Measurements from ENCODE around the gene CCDC82.
A peak's percentile ranks its signal among the peaks of the same experiment; 100 is the strongest.

The CCDC82 gene

GRCh38 chr11:96361778-96362177 is 27.9 kb downstream of the CCDC82 start:
- no peak for DNase-seq (ENCODE audit: low read depth)

- DNase-seq (ENCODE audit: low read depth), result no peak
Measured at GRCh38 chr11:96358321-96358720, 31.4 kb downstream of the CCDC82 start.

DNA sequence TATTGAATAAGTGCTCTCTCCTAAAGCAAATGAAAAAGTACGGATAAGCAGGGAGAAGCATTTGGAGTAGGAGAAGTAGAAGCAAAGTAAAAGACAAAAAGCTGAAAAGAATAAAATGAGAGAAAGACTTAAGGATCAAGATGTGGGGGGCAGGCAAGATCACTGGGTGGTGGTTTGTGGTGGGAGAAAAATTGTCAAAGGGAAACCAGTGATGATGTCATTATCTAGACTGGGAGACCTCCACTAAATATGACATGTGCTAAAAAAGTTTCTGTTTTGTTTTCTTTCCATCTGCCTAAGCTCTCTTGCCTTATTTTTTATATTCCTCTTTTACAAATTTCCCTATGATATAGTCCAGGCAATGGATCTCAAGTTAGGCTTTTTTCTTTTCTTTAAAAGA is 31.9 kb downstream of the CCDC82 start:
- DNase-seq (ENCODE audit: low read depth), result no peak

DNA sequence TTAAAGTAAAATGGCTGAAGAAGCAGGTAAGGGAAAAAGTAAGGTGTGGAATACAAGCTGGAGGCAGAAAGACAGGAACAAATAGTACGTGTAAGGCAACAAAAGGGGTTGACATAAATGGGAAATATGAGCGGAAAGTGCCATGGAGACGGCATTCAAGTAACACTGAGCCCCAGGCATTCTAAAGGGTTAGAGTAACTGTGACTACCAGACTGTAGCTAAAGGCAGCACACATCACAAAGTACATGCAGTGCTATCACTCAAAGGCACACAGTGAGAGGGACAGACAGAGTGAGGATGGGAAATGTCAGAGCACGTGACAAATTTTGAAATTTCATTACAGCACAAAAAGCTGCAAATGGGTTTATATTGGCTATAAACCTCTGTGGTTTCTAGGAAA is 32.9 kb downstream of the CCDC82 start:
- DNase-seq (ENCODE audit: low read depth), result no peak

GRCh38 chr11:96342961-96343711 is 46.6 kb downstream of the CCDC82 start, which contains the start of gene MAML2:
Gene MAML2 (minus strand): TSS chr11:96343195. CDS start chr11:96341895, 1,300 bp downstream.
- DNase-seq (ENCODE audit: low read depth), result peak; percentile 80

DNA sequence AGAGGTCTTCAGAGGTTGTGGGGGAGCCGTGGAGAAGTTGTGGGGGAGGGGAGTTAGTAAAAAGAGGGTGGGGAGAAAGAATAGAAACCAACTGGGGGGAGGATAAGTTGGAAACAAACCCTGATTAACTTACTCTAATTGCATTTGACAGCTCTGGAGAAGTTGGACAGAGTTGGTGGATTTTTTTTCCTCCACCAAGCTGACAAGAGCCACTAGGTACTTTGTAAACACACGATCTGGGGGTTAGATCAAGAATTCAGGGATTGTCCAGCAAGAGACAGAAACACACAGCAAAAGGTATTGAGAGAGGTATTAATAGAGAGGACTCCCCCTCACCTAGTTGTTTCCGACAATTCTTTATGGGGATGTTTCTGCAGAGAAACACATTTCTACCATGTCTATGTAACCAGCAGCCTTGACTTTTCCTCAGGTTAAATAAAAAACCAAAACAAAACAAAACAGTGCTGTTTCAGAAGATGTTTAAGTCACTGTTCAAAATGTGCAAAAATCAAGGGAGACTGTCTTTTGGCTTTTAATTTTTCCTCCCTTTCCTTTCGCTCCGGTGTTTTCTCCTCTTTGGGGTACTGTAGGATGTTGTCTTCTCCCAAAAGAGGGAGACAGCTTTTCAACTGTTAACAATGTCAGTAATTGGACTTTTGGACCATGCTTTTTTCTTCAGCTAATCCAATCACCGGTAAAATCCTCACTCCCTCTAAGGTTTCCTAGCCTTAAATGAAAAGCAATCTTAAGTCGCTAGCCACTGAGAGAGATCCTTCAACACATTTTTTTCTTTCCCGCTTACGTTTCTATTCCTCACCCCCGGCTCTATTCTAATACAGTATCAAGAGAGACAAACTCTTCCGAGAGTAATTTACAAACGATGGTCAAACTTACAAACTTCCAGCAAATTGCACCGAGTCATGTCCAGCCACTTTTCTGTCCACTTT is 47.4 kb downstream of the CCDC82 start:
- DNase-seq (ENCODE audit: low read depth), result no peak

DNA sequence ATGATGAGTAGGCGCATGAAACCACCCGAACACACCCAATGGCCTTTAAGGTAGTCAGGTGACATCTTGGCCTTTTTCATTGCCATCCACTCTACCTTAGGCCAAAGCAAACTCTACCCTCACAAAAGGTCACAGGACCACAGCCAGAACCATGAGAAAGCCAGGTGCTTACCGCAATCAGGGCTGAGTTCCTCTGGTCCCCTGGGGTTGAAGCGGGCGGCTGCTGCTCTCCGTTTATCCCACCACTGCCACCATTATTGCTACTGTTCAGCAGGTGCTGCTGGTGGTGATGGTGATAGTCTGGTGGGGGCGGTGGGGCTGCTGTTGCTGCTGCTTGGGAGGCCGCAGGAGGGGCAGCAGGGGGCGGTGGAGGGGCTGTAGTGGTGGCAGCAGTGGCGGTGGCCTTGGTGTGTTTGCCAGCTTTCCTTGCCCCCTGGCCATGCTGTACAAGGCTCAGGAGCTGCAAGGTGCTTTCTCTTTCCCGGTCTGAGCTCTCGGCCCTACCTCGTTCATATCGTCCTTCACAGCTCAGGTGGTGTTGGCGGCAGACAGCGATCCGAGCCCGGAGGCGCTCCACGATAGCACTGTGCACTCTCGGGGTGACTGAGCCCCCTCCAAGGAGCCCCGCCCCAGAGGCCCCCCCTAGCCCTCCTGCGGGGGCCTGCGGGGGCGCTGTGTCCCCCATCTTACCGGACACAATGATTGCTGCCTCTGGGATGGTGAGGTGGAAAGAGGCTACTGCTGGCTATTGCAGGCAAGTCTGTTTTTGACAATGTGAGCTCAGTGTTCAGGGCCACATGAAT is 48.3 kb downstream of the CCDC82 start:
- DNase-seq (ENCODE audit: low read depth), result no peak

DNA sequence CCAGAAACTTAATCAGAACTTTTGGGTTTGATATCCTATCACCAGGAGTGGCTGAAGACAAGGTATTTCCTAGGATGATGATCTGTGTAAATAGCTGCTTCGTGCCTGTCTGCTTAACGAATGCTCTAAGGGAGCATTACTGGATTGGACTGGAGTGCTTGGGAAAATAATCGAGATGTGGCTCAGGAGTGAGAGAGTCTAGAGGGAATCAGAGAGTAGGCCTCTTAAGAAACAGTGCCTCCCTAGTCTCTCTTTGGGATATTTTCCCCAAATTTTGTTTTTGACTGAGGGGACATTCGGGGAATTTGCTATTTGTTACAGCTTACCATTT is 49.2 kb downstream of the CCDC82 start:
- no peak for DNase-seq (ENCODE audit: low read depth)

- DNase-seq (ENCODE audit: low read depth), result no peak
Measured at GRCh38 chr11:96339706-96340554, 49.8 kb downstream of the CCDC82 start.

DNA sequence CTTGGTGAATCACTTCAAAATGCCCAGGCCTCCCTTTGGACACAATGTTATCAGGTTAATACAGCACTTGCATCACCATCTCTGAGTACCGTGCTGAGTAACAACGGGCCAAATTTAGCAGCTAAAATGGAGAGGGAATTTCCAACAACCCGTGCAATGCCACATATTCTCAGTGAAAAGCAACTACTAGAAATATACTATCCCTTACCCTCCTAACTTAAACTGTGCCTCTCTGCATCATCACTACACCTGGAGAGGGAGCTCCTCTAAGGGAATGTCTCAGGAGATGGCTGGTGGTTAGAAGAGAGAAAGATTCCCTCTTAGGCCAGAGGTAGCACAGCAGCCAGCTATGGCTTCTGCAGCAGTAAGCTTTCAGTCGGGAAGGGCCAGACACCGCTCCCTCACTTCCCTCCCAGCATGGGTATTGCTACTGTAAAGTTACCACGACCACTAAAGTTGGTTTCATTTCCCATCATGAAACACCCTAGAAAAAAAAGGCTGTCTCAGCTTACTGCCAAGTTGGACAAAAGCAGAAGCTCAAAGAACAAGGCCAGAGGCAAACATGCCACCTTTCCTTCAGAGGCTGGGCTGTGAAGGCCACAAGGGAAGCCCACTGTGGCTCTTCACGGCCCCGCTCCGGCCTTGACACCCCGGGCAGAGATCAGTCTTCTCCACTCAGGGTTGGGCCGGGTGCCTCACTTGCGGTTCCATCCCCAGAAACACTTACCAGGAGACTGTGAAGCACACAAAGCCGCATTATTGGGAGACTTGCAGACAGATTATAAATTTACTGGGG is 50.6 kb downstream of the CCDC82 start:
- no peak for DNase-seq (ENCODE audit: low read depth)

GRCh38 chr11:96337541-96338431 is 51.9 kb downstream of the CCDC82 start:
- DNase-seq (ENCODE audit: low read depth), result no peak

GRCh38 chr11:96335388-96335787 is 54.3 kb downstream of the CCDC82 start:
- no peak for DNase-seq (ENCODE audit: low read depth)

DNA sequence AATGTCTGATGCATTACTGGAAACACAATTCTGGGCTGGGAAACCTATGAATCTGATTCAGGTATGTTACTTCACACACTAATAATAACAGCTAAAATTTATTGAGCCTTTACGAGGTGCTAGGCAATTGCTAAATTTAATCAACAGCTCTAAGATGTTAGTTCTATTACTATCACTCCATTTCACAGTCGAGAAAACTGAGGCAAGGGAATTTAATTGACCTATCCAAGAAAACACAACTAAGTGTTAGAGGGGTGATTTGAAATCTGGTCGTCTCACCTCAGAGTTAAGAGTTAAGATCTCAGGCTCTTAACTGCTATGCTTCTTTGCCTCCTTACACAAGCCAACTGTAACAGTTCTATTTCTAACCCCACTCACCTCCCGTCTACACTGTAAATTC is 55.5 kb downstream of the CCDC82 start:
- no peak for DNase-seq (ENCODE audit: low read depth)

DNA sequence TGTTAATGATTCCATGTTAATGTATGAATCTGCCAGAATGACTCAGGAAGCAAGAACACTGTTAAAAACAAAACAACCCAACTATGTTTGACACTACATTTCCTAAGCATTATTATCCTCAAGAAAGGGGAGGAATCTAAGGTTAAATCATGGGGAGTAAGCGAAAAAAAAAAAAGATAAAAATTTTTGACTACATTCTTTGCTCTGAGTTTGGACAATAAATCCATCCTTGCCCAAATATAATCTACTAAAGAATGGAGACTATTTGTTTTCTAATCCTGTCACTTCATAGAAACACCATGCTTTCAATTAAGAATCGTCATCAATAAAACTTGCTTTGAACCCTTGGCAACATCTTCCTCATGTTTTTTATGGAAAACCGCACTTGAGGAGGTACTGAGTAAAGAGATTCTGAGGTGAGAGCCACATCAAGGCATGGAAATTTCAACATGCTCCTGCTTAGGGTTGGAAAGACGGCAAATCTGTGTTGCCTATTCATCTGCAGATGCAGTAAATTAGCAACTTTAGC is 56.5 kb downstream of the CCDC82 start:
- DNase-seq (ENCODE audit: low read depth), result no peak

DNA sequence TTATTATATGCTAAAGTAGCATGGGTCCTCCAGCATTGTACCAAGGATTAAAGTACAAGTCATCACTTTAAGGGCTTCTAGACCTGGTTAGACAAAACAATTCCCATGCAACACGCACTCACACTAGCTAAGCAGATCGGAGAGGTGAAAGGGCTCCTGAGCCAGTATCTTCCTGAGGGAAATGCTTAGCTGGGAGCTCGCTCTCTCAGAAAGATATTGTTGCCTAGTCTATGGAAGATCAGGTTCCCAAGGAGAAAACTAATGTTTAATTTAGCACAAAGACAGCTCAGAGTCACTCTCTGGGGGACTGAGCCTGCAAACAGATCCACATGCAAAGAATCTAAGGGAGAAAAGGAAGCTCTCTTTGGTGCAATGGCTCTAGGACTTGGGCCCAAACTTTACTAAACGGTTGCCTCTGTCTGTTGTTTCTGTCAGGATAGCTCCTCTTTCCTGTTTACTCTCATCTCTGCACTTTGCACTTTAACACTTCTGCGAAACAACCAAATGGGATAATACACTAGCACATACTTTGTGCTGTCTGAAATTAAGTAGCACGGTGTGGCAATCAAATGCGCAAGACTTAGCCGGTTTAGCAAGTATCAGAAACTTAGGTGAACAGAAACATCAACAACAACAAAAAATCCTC is 57.5 kb downstream of the CCDC82 start:
- no peak for DNase-seq (ENCODE audit: low read depth)

DNA sequence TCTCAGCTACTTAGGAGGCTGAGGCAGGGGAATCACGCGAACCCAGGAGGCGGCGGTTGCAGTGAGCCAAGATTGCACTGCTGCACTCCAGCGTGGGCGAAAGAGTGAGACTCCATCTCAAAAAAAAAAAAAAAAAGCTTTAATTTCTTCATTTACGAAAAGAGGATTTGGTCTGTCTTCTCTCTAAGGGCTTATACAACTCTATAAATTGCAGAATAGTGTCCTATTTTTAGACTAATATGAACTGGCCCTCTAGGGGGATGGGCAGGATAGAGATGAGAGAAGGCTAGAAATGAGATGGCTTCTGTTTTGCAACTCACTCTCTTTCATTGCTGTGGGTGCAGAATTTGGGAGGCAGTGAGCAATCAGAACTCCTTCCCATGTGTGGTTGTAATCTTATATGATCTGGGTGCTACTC is 58.0 kb downstream of the CCDC82 start:
- DNase-seq (ENCODE audit: low read depth), result no peak

DNA sequence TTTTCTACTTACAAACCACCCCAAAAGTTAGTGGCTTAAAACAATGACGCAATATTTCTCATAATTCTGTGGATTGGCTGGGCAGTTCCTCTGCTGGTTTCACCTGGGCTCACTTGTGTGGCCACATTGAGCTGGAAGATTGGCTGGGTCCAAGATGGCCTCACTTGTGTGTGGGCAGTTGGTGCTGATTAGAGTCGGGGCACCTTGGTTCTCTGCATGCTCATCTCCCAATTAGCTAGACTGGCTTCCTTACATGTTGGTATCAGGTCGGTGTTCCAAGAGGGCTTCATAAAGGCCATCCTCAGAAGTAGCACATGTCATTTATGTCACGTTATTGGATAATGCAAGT is 59.2 kb downstream of the CCDC82 start:
- DNase-seq (ENCODE audit: low read depth), result no peak

DNA sequence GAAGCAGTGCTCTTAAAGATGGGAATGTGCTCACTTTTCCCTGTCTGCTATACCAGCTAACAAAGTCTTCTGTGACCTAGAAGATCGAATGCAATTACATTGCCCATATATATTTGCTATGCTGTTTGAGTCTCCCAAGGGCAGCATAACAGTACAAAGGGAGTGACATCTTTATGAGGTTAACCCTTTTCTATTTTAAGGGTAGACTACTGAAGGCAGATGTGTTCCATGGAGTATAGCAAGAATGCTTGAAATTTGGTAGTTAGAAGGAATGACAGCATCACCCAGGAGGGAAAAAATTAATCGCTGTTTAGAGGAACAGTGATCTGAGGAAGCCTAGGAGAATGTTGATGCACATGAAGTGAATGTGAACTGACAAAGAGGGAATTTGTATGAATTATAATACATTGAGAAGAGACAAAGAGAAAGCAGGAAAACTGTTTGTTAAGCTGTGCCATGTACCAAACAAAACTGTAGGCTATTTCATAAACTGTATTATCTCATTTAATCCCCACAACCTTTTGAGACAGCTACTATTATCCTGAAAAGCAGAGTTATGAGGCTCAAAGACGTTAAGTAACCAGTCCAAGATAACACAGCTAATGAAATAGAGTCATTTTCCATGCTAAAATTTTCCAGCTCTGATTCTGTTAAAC is 59.7 kb downstream of the CCDC82 start:
- no peak for DNase-seq (ENCODE audit: low read depth)

All from non-pigmented ciliary epithelial cell (primary cell).